ENCODE results near the gene ANKRD33B. TPM values are rescaled to one million over a fixed set of nuclear protein-coding genes. Genes with fewer than 3 reads are reported as not detected.

ANKRD33B gene
- total RNA-seq, 1 experiment from 2014 or later, result 6.9 TPM

- Histone ChIP-seq H3T11ph (ENCODE audit: low read length) (no peak overlapping the region), H2AK5ac (ENCODE audit: insufficient read length, low read length) (no peak overlapping the region), H3K4ac (ENCODE audit: low read depth, low read length) (no peak overlapping the region), H2BK5ac (ENCODE audit: insufficient read length, low read length) (no peak overlapping the region), H3K4me1 (ENCODE audit: insufficient read depth, low read length) (no peaks in the 10 kb centered on the region), H3K56ac (ENCODE audit: insufficient read length, low read depth, low read length) (no peak overlapping the region), H3K23ac (ENCODE audit: insufficient read length, low read depth, low read length) (no peak overlapping the region), H3K9me3 (ENCODE audit: control insufficient read depth, low read depth, low read length) (no peaks in the 10 kb centered on the region), H3K18ac (ENCODE audit: insufficient read length, low read depth, low read length) (no peak overlapping the region), H4K20me1 (ENCODE audit: control insufficient read depth, insufficient read depth, insufficient read length) (no peaks in the 10 kb centered on the region), H2BK12ac (ENCODE audit: insufficient read length, low read depth, low read length) (no peak overlapping the region), H3K14ac (ENCODE audit: insufficient read depth, low read length) (no peak overlapping the region), H4K8ac (replicated peaks; ENCODE audit: insufficient read length, low read depth, low read length) (no peak overlapping the region), H3K79me2 (ENCODE audit: insufficient read depth, low read length) (no peaks in the 10 kb centered on the region), H2BK120ac (ENCODE audit: low read depth, low read length, poor library complexity, severe bottlenecking) (no peak overlapping the region), H3K9ac (ENCODE audit: extremely low read depth, insufficient read length, low read length) (no peak overlapping the region), H3K27ac (ENCODE audit: insufficient read length, low read depth, low read length) (no peak overlapping the region), H3K23me2 (ENCODE audit: insufficient read length, low read depth, low read length, poor library complexity, severe bottlenecking) (no peaks in the 10 kb centered on the region), H3K27me3 (ENCODE audit: insufficient read depth, low read length) (no peaks in the 10 kb centered on the region), H2BK20ac (ENCODE audit: low read depth, low read length, poor library complexity, severe bottlenecking) (no peak overlapping the region), H4K91ac (ENCODE audit: insufficient read length, low read depth, low read length) (no peak overlapping the region), H3K79me1 (ENCODE audit: insufficient read depth, low read depth, low read length, poor library complexity, severe bottlenecking) (no peaks in the 10 kb centered on the region), H3K4me2 (ENCODE audit: insufficient read depth, insufficient read length, low read length) (no peak overlapping the region), H4K5ac (ENCODE audit: insufficient read length, low read depth, low read length) (no peak overlapping the region), H2BK15ac (ENCODE audit: low read depth, low read length) (no peak overlapping the region), H2AFZ (ENCODE audit: low read length) (no peak overlapping the region)
- Mint-ChIP-seq H3K4me1 (peaks cover 16 to 20% of the 10 kb centered on the region in 2 experiments), H3K27ac (no peak overlapping the region; a peak in 1 of 7 replicates), H3K27me3 (ENCODE audit: low read depth) (peaks cover 8% of the 10 kb centered on the region), H3K9me3 (peaks cover 15 to 16% of the 10 kb centered on the region in 2 experiments; a peak in 4 of 5 replicates), H3K4me3 (no peak overlapping the region; a peak in 1 of 5 replicates), H3K36me3 (ENCODE audit: insufficient read depth in 1 of 3, low read depth in 3 of 3) (peaks cover 2 to 15% (median 12%) of the 10 kb centered on the region in 3 experiments; a peak in 5 of 7 replicates)
- WGBS (ENCODE audit: extremely low coverage, insufficient read length, low lambda C conversion rate), result no CpG with 5 or more reads among the region's 14 CpGs
- TF ChIP-seq CTCF (conservative IDR thresholded peaks at IDR 0.05), result peak; percentile 63
- peak; percentile 53 for DNase-seq
Observed at GRCh38 chr5:10521466-10522223, 42.2 kb upstream of the ANKRD33B start.
